ENCODE results near the gene SIX2.

SIX2 gene

GRCh38 chr2:44967056-44967455 is 42.2 kb downstream of the SIX2 start:
- no peak for DNase-seq (ENCODE audit: low read depth)

DNA sequence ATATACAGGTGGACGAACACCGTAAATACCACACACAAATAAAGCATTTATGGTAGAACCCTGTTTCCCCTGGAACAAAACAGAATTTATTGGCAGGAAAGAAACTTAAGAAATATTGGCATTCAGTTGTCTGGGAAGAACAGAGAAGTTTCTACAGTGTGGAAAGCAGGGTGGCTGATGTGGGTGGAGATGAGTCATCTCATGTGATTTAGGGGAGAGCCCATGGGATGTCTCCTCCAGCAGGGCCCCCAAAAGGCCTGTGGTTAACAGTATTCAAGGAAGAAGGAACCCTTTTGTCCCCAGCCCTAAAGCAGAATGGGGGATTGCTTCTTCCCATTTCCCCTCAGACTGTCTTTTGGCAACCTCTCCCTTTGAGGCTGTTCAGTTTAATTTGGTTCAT is 43.6 kb downstream of the SIX2 start:
- DNase-seq (ENCODE audit: low read depth): peak; percentile 34

- DNase-seq (ENCODE audit: low read depth): peak; percentile 49
Measured at GRCh38 chr2:44964752-44965236, 44.5 kb downstream of the SIX2 start.

DNA sequence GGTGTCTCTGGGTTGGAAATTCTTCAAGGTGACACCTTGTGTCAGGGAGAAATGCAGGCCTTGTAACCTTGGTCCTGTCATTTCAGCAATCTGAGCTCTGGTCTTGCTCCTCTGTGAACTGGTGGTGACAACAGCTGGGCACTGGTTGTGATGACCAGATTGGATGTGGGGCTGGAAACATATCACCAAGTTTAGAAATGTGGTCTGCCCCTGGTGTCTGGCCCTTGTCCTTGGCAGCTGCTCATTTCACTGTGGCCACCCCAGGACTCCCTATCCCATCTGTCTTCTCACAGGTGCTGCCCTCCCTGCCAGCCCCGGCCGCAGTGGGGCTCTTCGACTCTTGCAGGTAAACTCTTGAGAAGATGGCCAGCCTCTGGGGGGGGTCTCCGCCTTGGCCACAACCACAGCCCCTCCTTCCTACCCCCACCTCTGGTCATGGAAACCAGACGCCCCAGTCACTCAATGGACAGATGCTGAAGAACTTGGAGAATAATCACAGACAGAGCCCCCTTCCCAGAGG is 47.0 kb downstream of the SIX2 start:
- DNase-seq (ENCODE audit: low read depth): no peak

- no peak for DNase-seq (ENCODE audit: low read depth)
Measured at GRCh38 chr2:44960871-44961270, 48.4 kb downstream of the SIX2 start.

DNA sequence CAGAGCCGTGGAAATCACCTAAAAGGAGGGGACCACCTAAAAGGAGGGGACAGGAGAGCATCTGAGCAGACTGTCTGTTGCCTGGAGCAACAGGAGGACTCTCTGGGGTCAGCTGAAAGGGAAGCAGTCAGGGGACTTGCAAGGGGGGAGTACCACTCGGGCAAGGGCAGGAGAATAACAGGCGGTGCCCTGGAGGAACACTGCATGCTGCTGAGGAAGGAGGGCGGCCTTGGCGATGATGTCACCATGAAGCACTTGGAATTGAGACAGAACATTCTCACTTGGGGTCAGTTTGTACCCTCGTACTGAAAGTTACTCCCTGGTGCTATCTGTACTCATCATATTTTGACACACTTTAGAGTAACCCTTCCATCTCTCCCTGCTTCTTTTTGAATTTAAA is 49.4 kb downstream of the SIX2 start:
- DNase-seq (ENCODE audit: low read depth): peak; percentile 54

GRCh38 chr2:44957656-44958327 is 51.5 kb downstream of the SIX2 start:
- no peak for DNase-seq (ENCODE audit: low read depth)

- no peak for DNase-seq (ENCODE audit: low read depth)
Measured at GRCh38 chr2:44956843-44957242, 52.4 kb downstream of the SIX2 start.

GRCh38 chr2:44955593-44956392 is 53.5 kb downstream of the SIX2 start:
- DNase-seq (ENCODE audit: low read depth): peak; percentile 79
